PC-9 (cell line): Measurements from ENCODE around the gene GRM1.

Experiments
- EZH2 ChIP-seq: fragments of 200-600 bp; sonication (generic); IDR thresholded peaks from 2 replicates; pipeline ENCODE4 v1.8.0; 2017; ENCODE audit warnings: antibody characterized with exemption, low read depth
- TF ChIP-seq, protein P1 (sequence below): fragments of 200-600 bp; sonication (generic); conservative IDR thresholded peaks from 2 replicates; pipeline ENCODE4 v1.6.1; 2017; ENCODE audit warnings: mixed run types, antibody characterized with exemption, mild to moderate bottlenecking, moderate library complexity

DNA sequence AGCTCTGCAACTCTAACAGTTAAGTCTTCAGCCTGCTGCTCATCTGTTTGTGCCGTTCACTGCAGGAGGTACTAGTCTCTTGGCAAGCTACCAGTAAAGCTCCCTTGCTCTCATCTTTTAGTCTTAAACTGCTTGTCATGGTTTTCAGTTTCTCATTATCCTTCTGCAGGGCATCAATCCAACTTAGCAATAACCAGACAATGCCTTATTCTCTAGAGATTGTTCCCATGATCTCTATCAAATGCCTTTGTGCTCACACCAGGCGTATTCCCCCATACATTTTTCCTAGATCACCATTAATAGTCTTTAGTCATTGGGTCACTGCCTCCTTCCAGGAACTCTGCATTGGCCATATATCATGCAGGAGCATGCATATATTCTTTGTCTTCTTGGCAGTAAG is 171.3 kb downstream of the GRM1 start:
- TF ChIP-seq, protein P1, sequence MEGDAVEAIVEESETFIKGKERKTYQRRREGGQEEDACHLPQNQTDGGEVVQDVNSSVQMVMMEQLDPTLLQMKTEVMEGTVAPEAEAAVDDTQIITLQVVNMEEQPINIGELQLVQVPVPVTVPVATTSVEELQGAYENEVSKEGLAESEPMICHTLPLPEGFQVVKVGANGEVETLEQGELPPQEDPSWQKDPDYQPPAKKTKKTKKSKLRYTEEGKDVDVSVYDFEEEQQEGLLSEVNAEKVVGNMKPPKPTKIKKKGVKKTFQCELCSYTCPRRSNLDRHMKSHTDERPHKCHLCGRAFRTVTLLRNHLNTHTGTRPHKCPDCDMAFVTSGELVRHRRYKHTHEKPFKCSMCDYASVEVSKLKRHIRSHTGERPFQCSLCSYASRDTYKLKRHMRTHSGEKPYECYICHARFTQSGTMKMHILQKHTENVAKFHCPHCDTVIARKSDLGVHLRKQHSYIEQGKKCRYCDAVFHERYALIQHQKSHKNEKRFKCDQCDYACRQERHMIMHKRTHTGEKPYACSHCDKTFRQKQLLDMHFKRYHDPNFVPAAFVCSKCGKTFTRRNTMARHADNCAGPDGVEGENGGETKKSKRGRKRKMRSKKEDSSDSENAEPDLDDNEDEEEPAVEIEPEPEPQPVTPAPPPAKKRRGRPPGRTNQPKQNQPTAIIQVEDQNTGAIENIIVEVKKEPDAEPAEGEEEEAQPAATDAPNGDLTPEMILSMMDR, result no peak
- TF ChIP-seq EZH2, result no peak
